Fibroblast of the conjunctiva (primary cell): ENCODE data around the gene DGKA.
"Not testable (repeated sequence)": the region's sequence is repeated elsewhere in the genome, so short reads cannot be mapped to it uniquely, and the experiment has no call there.

Experiments used
- DNase-seq: peaks from one replicate; pipeline ENCODE4 v3.0.0-alpha.2; 2010; ENCODE audit warnings: low read depth

DGKA gene

DNA sequence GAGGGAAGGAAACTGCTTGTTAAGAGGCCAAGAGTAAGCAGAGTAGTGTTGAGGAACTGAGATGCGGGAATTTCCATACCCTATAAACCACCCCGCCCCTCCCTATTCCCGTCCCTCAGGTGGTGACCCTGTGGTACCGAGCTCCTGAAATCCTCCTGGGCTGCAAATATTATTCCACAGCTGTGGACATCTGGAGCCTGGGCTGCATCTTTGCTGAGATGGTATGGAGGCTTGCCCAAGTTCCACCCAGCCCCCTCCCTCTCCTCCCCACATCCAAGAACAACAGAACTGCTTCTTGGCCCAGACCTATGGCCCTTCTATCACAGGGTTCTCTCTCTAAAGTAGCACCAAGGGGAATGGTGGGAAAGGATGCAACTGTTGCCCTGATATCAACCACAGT lies 38.4 kb downstream of the DGKA start:
- no peak for DNase-seq

DNA sequence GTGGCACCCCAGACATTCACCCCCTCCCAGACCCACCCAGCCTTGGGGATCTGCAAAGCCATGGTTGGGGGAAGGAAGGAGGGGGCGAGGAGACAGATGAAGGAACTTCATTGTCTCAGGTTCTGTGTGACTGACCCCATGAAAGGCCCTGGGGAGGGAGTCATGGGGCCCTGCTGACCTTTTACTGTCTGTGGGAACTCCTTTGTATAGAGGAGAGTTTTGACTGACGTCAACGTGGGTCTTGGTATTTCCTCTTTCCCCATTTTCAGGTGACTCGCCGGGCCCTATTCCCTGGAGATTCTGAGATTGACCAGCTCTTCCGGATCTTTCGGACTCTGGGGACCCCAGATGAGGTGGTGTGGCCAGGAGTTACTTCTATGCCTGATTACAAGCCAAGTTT lies 39.8 kb downstream of the DGKA start:
- DNase-seq = no peak

GRCh38 chr12:55972042-55972441 lies 41.1 kb downstream of the DGKA start:
- peak; percentile 46 for DNase-seq

DNA sequence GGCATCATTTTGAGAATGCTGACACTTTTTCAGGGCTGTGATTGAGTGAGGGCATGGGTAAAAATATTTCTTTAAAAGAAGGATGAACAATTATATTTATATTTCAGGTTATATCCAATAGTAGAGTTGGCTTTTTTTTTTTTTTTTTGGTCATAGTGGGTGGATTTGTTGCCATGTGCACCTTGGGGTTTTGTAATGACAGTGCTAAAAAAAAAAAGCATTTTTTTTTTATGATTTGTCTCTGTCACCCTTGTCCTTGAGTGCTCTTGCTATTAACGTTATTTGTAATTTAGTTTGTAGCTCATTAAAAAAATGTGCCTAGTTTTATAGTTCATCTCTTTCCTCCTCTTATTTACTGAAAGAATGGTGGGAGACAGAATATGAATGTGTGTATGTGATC lies 41.5 kb downstream of the DGKA start:
- no peak for DNase-seq

- DNase-seq = no peak
These were observed 42.1 kb downstream of the DGKA start for GRCh38 chr12:55972911-55973598.

GRCh38 chr12:55973599-55974307 lies 42.8 kb downstream of the DGKA start, which contains the start of gene RAB5B:
RAB5B (plus strand) TSS chr12:55974078; CDS start chr12:55986961, 12,883 bp downstream.
- peak; percentile 100 for DNase-seq

GRCh38 chr12:55974308-55974730 lies 43.4 kb downstream of the DGKA start:
- no peak for DNase-seq

- no peak for DNase-seq
These were observed 47.4 kb downstream of the DGKA start for GRCh38 chr12:55978393-55978792.

GRCh38 chr12:55979069-55979468 lies 48.1 kb downstream of the DGKA start:
- DNase-seq = no peak

DNA sequence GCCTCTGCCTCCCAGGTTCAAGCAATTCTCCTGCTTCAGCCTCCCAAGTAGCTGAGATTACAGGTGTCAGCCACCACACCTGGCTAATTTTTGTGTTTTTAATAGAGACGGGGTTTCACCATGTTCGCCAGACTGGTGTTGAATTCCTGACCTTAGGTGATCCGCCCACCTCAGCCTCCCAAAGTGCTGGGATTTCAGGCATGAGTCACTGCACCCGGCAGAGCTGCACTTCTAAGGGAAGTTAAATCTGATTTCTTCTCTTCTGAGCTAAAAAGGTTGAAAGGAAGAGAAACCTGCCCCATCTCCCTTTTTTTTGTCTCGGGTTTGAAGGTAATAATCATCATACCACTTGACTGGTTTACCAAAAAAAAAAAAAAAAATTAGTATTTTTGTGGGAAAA lies 50.9 kb downstream of the DGKA start:
- not testable (repeated sequence) for DNase-seq

DNA sequence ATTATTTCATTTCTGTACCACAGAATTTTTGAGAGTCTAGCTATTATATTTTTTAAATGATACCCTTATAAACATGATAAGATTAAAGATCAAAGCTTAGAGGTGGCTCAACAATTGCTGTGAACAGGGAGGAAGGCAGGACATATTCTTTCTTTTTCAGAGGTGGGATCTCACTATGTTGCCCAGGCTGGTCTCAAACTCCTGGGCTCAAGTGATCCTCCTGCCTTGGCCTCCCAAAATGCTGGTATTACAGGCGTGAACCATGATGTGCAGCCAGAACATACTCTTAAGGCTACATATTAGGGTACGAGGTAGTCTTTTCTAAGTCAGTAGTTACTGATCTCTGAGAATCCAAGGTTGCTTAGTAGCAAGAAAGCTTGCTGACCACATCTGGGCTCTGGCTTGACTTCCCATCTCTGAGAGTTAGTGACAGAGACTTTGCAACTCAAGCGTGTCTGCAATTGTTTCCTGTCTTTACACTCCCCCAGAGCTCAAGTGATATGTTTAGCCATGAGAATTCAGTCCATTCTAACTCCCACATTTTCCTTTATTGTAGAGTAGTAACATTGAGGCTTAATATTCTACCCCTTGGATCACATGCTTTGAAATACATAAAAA lies 51.5 kb downstream of the DGKA start:
- no peak for DNase-seq

- DNase-seq = no peak
These were observed 52.4 kb downstream of the DGKA start for GRCh38 chr12:55983232-55983842.

DNA sequence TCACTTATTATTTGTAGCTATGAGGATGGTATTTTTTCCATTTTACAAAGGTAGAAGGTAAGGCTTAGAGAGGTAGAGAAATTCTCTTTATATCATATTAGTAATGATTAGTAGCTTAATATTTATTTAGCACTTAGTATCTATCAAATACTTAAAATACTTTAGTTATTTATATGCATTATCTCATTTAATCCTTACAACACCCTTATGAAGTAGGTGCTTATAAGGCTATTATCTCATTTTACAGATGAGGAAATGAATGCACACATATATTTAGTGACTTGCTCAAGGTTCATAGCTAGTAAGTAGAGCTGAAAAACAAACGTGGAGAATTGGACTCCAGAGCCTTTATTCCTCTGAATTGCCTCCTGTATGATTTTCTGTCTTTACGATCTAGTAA lies 53.9 kb downstream of the DGKA start:
- DNase-seq = no peak

DNA sequence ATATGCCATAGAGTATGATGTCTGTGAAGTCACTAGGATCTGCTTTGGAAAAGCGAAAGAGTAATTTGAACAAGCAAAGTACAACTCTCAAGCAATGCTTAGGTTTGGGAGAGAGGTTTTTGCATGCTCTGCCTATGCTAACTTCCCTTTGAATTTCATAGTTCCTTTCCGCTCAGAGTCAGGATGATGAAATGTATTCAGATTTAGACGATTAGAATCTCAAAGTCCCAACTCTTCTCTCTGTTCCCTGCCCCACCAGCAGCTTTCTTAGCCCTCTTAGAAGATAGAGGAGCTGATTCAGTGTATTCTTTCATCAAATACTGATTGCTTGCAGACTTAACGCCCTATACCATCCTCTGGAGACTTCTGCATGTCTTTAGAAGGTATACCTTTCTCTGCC lies 54.4 kb downstream of the DGKA start:
- no peak for DNase-seq

DNA sequence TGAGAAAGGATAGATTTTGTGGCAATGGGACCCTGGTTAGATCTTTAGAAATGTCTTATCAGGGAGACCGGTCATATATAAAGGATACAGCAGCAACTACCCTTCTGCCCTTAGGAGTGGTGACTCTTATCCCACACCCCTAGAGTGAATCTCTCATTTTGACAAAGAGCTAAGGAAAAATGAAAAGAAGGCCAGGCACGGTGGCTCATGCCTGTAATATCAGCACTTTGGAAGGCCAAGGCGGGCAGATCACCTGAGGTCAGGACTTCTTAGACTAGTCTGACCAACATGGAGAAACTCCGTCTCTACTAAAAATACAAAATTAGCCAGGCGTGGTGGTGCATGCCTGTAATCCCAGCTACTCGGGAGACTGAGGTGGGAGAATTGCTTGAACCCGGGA lies 55.0 kb downstream of the DGKA start:
- DNase-seq = not testable (repeated sequence)

DNA sequence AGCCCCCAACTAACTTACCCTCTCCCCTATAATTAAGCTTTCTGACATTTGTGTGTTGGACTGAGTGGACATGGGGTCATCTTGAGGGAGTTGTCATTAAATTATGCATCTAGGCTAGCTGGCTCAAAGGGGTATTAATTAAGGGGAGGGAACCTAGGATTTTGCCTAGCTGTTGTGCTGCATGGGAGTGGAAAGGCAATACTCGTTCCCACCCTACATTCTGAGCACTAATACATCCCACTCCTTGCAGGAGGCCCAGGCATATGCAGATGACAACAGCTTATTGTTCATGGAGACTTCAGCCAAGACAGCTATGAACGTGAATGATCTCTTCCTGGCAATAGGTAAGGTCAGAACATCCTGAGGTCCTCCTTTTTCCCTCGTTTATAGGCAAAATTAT lies 60.1 kb downstream of the DGKA start:
- DNase-seq = no peak

DNA sequence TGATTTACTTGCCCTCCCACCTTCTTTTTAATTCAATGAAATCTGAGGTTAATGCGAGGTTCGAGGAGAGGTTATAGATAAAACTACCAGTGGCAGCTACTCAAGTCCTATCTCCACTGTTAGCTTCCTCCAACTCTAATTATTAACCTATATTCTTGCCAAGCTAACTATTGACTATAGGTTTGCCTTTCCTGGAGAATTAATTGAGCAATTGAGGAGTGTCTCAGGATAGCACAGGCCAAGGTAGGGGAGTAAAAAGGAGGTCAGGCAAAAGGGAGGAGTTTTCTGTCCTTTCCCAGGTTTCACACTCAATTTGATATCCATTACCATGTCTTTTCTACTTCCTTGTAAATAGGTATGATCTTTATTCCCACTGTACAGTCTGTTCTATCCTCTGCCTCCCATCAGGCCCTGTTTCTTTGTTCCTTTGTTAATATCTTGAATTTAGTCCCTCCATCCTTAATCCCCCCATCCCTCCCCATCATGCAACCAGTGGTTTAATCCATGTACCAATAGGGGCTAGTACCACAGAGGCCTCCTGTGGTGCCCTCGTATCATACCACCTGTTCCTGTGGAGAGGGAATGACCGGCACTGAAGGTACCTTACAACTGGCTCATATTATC lies 62.4 kb downstream of the DGKA start:
- no peak for DNase-seq

GRCh38 chr12:55995366-55995765 lies 64.4 kb downstream of the DGKA start:
- DNase-seq = no peak

DNA sequence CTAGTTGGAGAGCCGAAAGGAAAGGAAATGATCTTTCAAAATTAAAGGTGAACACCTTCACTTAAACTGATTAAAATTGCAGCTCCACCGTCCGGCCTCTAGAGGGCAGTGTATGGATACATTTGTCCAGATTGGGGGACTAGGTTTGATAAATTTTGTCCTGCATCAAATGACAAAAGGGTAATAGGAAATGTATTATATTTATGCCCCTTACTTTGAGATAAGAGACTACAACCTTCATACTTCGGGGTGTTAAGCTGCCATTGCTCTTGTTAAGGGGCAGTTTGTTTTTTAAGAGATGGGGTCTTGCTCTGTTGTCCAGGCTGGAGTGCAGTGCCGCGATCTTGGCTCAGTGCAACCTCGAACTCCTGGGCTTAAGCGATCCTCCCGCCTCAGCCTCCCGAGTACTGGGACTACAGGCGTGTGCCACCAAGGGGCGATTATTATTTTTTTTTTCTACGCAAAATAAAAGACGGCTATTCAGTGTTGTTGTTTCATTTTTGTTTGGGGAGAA lies 65.3 kb downstream of the DGKA start:
- DNase-seq = peak; percentile 51

GRCh38 chr12:55996715-55997534 lies 66.0 kb downstream of the DGKA start, which contains the start of gene SUOX:
SUOX (plus strand) TSS chr12:55997276; CDS start chr12:56002222, 4,946 bp downstream.
- DNase-seq = peak; percentile 96

DNA sequence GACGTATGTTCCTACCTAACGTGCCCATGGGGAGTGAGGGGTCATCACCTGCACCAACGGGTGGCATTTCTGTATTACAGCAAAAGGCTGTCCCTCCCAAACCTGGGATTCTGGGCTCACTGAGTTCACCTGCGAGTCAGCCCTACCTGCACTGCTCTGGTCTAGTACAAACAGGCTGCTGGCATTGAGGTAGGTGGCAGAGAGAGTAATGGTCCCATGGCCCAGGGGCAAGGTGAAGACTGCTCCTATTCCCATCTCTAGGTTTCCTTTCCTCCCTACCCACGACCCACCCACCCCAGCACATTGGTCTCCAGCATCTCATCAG lies 66.5 kb downstream of the DGKA start:
- no peak for DNase-seq
